A673 (cell line): ENCODE measurements around the gene MBD3L1. TPM values are rescaled to one million over a fixed set of nuclear protein-coding genes. Genes with fewer than 3 reads are reported as not detected.

Source experiments
- Bru-seq: library from RNA; stranded (reverse); fragments of 400-500 nt; gene quantifications from one replicate; lab custom pipeline; 2021; lab: Mats Ljungman, UMichigan
- BruChase-seq, 2 experiments: library from RNA; stranded (reverse); fragments of 400-500 nt; gene quantifications; one replicate each; lab custom pipeline; 2021; lab: Mats Ljungman, UMichigan
- BruUV-seq: library from RNA; stranded (reverse); fragments of 400-500 nt; replicated peaks from 2 replicates; lab custom pipeline; 2021; lab: Mats Ljungman, UMichigan
- CTCF ChIA-PET: fragments of 300-600 bp; sonication (Branson Sonifier 250); formaldehyde crosslinking; loops from one replicate; lab custom pipeline; 2022; ENCODE audit warnings: antibody characterized with exemption; lab: Charles Lee
- POLR2A ChIA-PET: fragments of 300-600 bp; sonication (Branson Sonifier 250); formaldehyde crosslinking; loops from one replicate; lab custom pipeline; 2022; ENCODE audit warnings: antibody characterized with exemption; ENCODE audit not compliant: low non-redundant PET; lab: Charles Lee
- DNase-seq: peaks from one replicate; pipeline ENCODE4 v3.0.0-alpha.2; 2015; ENCODE audit warnings: low spot score
- H3K27ac ChIP-seq: fragments of 200-600 bp; sonication (generic); 2 replicates; pipeline ENCODE4 v1.5.1; 2016; ENCODE audit warnings: mixed run types, low read depth, mild to moderate bottlenecking, mixed read lengths, antibody characterized with exemption, low read length; ENCODE audit not compliant: poor library complexity, severe bottlenecking
- H3K27me3 ChIP-seq: fragments of 200-600 bp; sonication (generic); replicated peaks from 2 replicates; pipeline ENCODE4 v1.6.1; 2017; ENCODE audit warnings: mixed run types, low read depth, mild to moderate bottlenecking, mixed read lengths, antibody characterized with exemption, low read length; ENCODE audit not compliant: insufficient read depth, poor library complexity
- H3K36me3 ChIP-seq: fragments of 200-600 bp; sonication (generic); 2 replicates; pipeline ENCODE4 v1.6.1; 2016; ENCODE audit warnings: mixed run types, mild to moderate bottlenecking, mixed read lengths, antibody characterized with exemption, low read length; ENCODE audit not compliant: insufficient read depth, poor library complexity, severe bottlenecking
- H3K4me1 ChIP-seq: fragments of 200-600 bp; sonication (generic); 2 replicates; pipeline ENCODE4 v1.6.1; 2017; ENCODE audit warnings: mixed run types, mild to moderate bottlenecking, mixed read lengths, antibody characterized with exemption, low read length; ENCODE audit not compliant: insufficient read depth, poor library complexity, severe bottlenecking
- H3K4me3 ChIP-seq: fragments of 200-600 bp; sonication (generic); 2 replicates; pipeline ENCODE4 v1.5.1; 2016; ENCODE audit warnings: low read depth, mixed run types, mild to moderate bottlenecking, mixed read lengths, low read length; ENCODE audit not compliant: poor library complexity, severe bottlenecking
- H3K9me3 ChIP-seq: fragments of 200-600 bp; sonication (generic); 2 replicates; pipeline ENCODE4 v1.6.1; 2016; ENCODE audit warnings: mixed run types, low read depth, mild to moderate bottlenecking, mixed read lengths, antibody characterized with exemption, low read length; ENCODE audit not compliant: poor library complexity, severe bottlenecking
- EZH2 ChIP-seq: fragments of 200-600 bp; sonication (generic); IDR thresholded peaks from 2 replicates; pipeline ENCODE4 v1.6.1; 2017; ENCODE audit warnings: borderline replicate concordance, low read depth, mild to moderate bottlenecking, mixed read lengths, antibody characterized with exemption, low read length; ENCODE audit not compliant: poor library complexity, severe bottlenecking
- intact Hi-C: fragments of 100-400 bp; cut with micrococcal nuclease; formaldehyde crosslinking; loops from one replicate; pipeline ENCODE4 v1.10.0; 2022; ENCODE audit not compliant: unreplicated experiment
- long read RNA-seq: library from polyadenylated mRNA; stranded (forward); transcript quantifications from one replicate; pipeline ENCODE4 v2.0.0, GENCODE V29; 2022
- total RNA-seq: library from RNA; stranded (reverse); gene quantifications from 2 replicates; pipeline ENCODE4 v1.2.3, GENCODE V29; 2021
- TF ChIP-seq, protein P1 (sequence below): fragments of 300-800, 200-600 bp; sonication (generic); conservative IDR thresholded peaks from 2 replicates; pipeline ENCODE4 v1.5.1; 2017; ENCODE audit warnings: low read depth, mild to moderate bottlenecking, antibody characterized with exemption, low read length, moderate library complexity, mixed read lengths

The MBD3L1 gene
- total RNA-seq, result not detected in 2 replicates
- percentile 17 among the genes with signal in this experiment for Bru-seq, nascent RNA
- BruChase-seq, experiment 1, labeled RNA remaining after a 2-hour chase, result percentile 8 among the genes with signal in this experiment
- percentile 4 among the genes with signal in this experiment for BruChase-seq, experiment 2, labeled RNA remaining after a 6-hour chase
- long read RNA-seq, result 0 reads

DNA sequence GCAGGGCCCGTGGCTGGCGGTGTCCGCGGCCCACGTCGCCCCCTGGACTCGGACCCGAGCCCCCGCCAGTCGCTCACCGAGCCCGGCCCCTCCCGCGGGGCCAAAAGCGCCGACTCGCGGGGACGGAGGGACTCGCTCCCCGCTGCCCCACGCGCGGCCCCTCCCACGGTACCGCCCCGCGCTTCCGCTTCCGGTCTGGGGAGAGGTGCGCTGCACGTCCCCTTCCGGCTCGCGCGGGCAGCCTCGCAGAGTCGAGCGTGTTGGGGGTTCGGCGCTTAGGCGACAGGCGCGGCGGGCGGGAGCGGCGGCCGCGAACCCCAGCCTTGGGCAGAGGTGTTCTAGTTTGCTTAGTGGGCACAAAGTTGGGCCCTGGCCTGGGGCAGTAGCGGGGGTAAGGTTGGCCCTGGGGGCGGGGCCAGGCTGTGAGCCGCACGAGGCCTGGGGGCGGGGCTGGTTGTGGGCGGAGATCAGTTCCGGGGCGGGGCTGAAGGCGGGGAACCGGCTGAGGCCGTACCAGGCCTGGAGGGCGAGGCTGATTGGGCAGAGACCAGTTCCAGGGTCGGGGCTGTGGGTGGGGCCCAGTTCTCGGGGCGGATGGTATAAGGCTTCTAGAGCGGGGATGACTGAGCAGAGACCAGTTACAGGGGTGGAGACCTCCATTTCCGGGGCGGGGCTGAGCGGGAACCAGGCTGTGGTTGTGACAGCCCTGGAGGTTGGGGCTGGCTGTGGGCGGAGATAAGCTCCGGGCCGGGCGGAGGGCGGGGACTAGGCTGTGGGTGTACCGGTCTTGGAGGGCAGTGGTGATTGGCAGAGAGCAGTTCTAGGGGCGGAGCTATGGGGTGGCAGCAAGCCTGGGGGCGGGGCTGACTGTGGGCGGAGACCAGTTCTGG is at the start of gene MBD3L1, which contains the start of gene ZNF558:
Gene MBD3L1 (plus strand): TSS at position 246 of the 890 bp plus-strand sequence. CDS start 10,302 bp downstream, outside the sequence.
Gene ZNF558 (minus strand): TSS at position 173 of the 890 bp plus-strand sequence. CDS start 9,645 bp downstream, outside the sequence.
- DNase-seq, result peak; percentile 99
- Histone ChIP-seq H3K27me3 (no peaks in the 10 kb centered on the region), H3K9me3 (no peaks in the 10 kb centered on the region), H3K36me3 (peaks cover 4% of the 10 kb centered on the region), H3K4me3 (peak within 1 kb of the TSS; percentile 88), H3K27ac (peak within 1 kb of the TSS; percentile 98), H3K4me1 (peaks cover 7% of the 10 kb centered on the region)
- no TSS peak for BruUV-seq
- TF ChIP-seq, protein P1, sequence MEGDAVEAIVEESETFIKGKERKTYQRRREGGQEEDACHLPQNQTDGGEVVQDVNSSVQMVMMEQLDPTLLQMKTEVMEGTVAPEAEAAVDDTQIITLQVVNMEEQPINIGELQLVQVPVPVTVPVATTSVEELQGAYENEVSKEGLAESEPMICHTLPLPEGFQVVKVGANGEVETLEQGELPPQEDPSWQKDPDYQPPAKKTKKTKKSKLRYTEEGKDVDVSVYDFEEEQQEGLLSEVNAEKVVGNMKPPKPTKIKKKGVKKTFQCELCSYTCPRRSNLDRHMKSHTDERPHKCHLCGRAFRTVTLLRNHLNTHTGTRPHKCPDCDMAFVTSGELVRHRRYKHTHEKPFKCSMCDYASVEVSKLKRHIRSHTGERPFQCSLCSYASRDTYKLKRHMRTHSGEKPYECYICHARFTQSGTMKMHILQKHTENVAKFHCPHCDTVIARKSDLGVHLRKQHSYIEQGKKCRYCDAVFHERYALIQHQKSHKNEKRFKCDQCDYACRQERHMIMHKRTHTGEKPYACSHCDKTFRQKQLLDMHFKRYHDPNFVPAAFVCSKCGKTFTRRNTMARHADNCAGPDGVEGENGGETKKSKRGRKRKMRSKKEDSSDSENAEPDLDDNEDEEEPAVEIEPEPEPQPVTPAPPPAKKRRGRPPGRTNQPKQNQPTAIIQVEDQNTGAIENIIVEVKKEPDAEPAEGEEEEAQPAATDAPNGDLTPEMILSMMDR, result peak; percentile 34
- TF ChIP-seq EZH2, result no peak
- intact Hi-C loops, result no loop called here
- POLR2A ChIA-PET, result interaction anchor here (0.6 kb wide), 1 partner anchor 243 kb away, joined by 3 read pairs; no protein-coding TSS in a partner anchor
- CTCF ChIA-PET, result no interaction called here

DNA sequence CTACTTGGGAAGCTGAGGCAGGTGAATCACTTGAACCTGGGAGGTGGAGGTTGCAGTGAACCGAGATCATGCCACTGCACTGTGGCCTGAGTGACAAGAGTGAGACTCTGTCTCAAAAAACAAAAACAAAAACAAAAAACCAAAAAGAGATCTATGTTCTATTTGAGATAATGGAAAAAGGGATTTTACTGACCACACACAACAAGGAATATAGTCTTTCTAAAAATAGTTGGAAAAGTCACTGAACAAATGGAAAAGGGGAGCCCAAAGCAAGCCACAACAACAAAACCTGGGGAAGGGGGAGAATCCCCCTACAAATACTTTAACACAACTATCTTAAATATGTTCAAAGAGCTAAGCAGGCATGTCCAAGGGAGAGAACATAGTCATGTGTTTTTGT is 37.4 kb upstream of the MBD3L1 start:
- no TSS peak for BruUV-seq
- Histone ChIP-seq H3K27me3 (no peaks in the 10 kb centered on the region), H3K4me3 (no peak overlapping the region), H3K4me1 (no peaks in the 10 kb centered on the region), H3K27ac (no peak overlapping the region), H3K9me3 (peaks cover 9% of the 10 kb centered on the region), H3K36me3 (no peaks in the 10 kb centered on the region)
- POLR2A ChIA-PET, result no interaction called here
- no peak for DNase-seq
- intact Hi-C loops, result no loop called here
- CTCF ChIA-PET, result no interaction called here
- TF ChIP-seq, protein P1, result no peak
- TF ChIP-seq EZH2, result no peak

DNA sequence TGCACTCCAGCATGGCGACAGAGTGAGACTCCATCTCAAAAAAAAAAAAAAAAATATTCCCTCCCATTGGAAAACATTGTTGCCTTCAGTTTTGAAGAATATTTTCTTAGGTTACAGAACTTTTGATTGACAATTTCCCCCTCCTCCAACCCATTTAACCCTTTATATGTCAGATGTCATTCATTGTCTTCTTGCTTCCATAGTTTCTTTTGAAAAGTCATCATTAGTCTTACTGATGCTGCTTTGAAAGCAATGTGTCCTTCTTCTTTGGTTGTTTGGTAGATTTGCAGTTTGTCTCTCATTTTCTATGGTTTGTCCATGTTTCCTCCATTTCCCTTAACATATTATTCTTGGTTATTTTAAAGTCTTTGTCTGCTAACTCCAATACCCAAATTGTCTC is 25.5 kb upstream of the MBD3L1 start:
- BruUV-seq, result no TSS peak

More for the DNA sequence above, 25.5 kb upstream of the MBD3L1 start:
- ChIA-PET CTCF (no interaction called here), POLR2A (no interaction called here)
- Histone ChIP-seq H3K27ac (no peak overlapping the region), H3K4me3 (no peak overlapping the region), H3K9me3 (peaks cover 51% of the 10 kb centered on the region), H3K36me3 (peaks cover 43% of the 10 kb centered on the region), H3K4me1 (no peaks in the 10 kb centered on the region), H3K27me3 (no peaks in the 10 kb centered on the region)
- TF ChIP-seq, protein P1, result no peak
- TF ChIP-seq EZH2, result no peak
- intact Hi-C loops, result no loop called here
- no peak for DNase-seq
